SK-N-SH treated with all-trans-retinoic acid at 6 μM for 48 hours (cell line): ENCODE results near the gene TAS2R1.

Experiments used
- ATAC-seq: fragments of 200-7000 bp; cut with Tn5 transposase; 3 replicates; pipeline ENCODE4 v1.9.1; 2020; ENCODE audit warnings: mild to moderate bottlenecking, moderate library complexity
- ARNTL ChIP-seq: fragments of 450-650 bp; formaldehyde crosslinking; IDR thresholded peaks from 2 replicates; pipeline ENCODE4 v1.5.0; 2020; ENCODE audit warnings: low read depth, mild to moderate bottlenecking, moderate library complexity, borderline replicate concordance
- BACH2 ChIP-seq: fragments of 250-450 bp; sonication (Bioruptor Pico); IDR thresholded peaks from 2 replicates; pipeline ENCODE4 v1.9.0; 2021; ENCODE audit warnings: mild to moderate bottlenecking, borderline replicate concordance
- CREB5 ChIP-seq: fragments of 250-450 bp; sonication (Bioruptor Pico); IDR thresholded peaks from 2 replicates; pipeline ENCODE4 v1.5.1; 2020; ENCODE audit warnings: low read depth, mild to moderate bottlenecking, moderate library complexity
- CSDC2 ChIP-seq: fragments of 250-450 bp; sonication (Bioruptor Pico); IDR thresholded peaks from 2 replicates; pipeline ENCODE4 v1.5.0; 2020; ENCODE audit warnings: mild to moderate bottlenecking, moderate library complexity
- CSRNP3 ChIP-seq: fragments of 250-450 bp; sonication (Bioruptor Pico); IDR thresholded peaks from 2 replicates; pipeline ENCODE4 v1.5.1; 2021; ENCODE audit warnings: mild to moderate bottlenecking, moderate library complexity
- GLIS3 ChIP-seq: fragments of 250-450 bp; sonication (Bioruptor Pico); IDR thresholded peaks from 2 replicates; pipeline ENCODE4 v1.5.0; 2020; ENCODE audit warnings: mild to moderate bottlenecking, moderate library complexity
- ISL1 ChIP-seq: fragments of 250-450 bp; sonication (Bioruptor Pico); IDR thresholded peaks from 2 replicates; pipeline ENCODE4 v2.1.2; 2022; ENCODE audit warnings: mild to moderate bottlenecking, moderate library complexity
- PATZ1 ChIP-seq: fragments of 250-450 bp; sonication (Bioruptor Pico); IDR thresholded peaks from 2 replicates; pipeline ENCODE4 v1.8.0; 2020; ENCODE audit warnings: mild to moderate bottlenecking, moderate library complexity, borderline replicate concordance
- PPARA ChIP-seq: fragments of 250-450 bp; sonication (Bioruptor Pico); IDR thresholded peaks from 2 replicates; pipeline ENCODE4 v1.5.0; 2020; ENCODE audit warnings: mild to moderate bottlenecking, borderline replicate concordance
- SNAI2 ChIP-seq: fragments of 250-450 bp; sonication (Bioruptor Pico); IDR thresholded peaks from 2 replicates; pipeline ENCODE4 v1.5.0; 2020; ENCODE audit warnings: mild to moderate bottlenecking, moderate library complexity
- TOX ChIP-seq: fragments of 250-450 bp; sonication (Bioruptor Pico); IDR thresholded peaks from 2 replicates; pipeline ENCODE4 v1.8.0; 2021; ENCODE audit warnings: mild to moderate bottlenecking, moderate library complexity, borderline replicate concordance
- TSHZ2 ChIP-seq: fragments of 250-450 bp; sonication (Bioruptor Pico); IDR thresholded peaks from 2 replicates; pipeline ENCODE4 v1.5.0; 2020; ENCODE audit warnings: mild to moderate bottlenecking, moderate library complexity
- ZC3H10 ChIP-seq: fragments of 250-450 bp; sonication (Bioruptor Pico); IDR thresholded peaks from 2 replicates; pipeline ENCODE4 v1.5.1; 2021; ENCODE audit warnings: mild to moderate bottlenecking, moderate library complexity
- ZFP30 ChIP-seq: fragments of 450-650 bp; formaldehyde crosslinking; IDR thresholded peaks from 2 replicates; pipeline ENCODE4 v1.5.0; 2022; ENCODE audit warnings: mild to moderate bottlenecking, moderate library complexity
- ZNF565 ChIP-seq: fragments of 450-650 bp; formaldehyde crosslinking; conservative IDR thresholded peaks from 2 replicates; pipeline ENCODE4 v1.5.0; 2020; ENCODE audit warnings: low read depth, mild to moderate bottlenecking, moderate library complexity
- ZNF70 ChIP-seq: fragments of 450-650 bp; formaldehyde crosslinking; IDR thresholded peaks from 2 replicates; pipeline ENCODE4 v1.5.0; 2020; ENCODE audit warnings: mild to moderate bottlenecking, moderate library complexity
- ZNF8 ChIP-seq: fragments of 450-650 bp; formaldehyde crosslinking; IDR thresholded peaks from 2 replicates; pipeline ENCODE4 v1.5.0; 2020; ENCODE audit warnings: mild to moderate bottlenecking, moderate library complexity

The TAS2R1 gene

GRCh38 chr5:9641806-9642355 is 11.7 kb upstream of the TAS2R1 start:
- no peak for TF ChIP-seq TOX (CRISPR knock-in tag)
- no peak for TF ChIP-seq ZNF70 (CRISPR knock-in tag)
- TF ChIP-seq ISL1 = no peak
- TF ChIP-seq PATZ1 (CRISPR knock-in tag) = no peak
- no peak for TF ChIP-seq CSRNP3 (CRISPR knock-in tag)
- no peak for TF ChIP-seq TSHZ2
- TF ChIP-seq CSDC2 (CRISPR knock-in tag) = no peak
- TF ChIP-seq BACH2 = no peak
- TF ChIP-seq ZFP30 (CRISPR knock-in tag) = no peak
- no peak for TF ChIP-seq CREB5 (CRISPR knock-in tag)
- TF ChIP-seq, all 23 proteins: peak for 0
- ATAC-seq = no peak

GRCh38 chr5:9632495-9632894 is 2.3 kb upstream of the TAS2R1 start:
- no peak for TF ChIP-seq TSHZ2
- no peak for TF ChIP-seq ZNF565 (CRISPR knock-in tag)
- TF ChIP-seq GLIS3 (CRISPR knock-in tag) = no peak
- no peak for TF ChIP-seq ARNTL (CRISPR knock-in tag)
- TF ChIP-seq PATZ1 (CRISPR knock-in tag) = no peak
- no peak for TF ChIP-seq TOX (CRISPR knock-in tag)
- TF ChIP-seq CSDC2 (CRISPR knock-in tag) = no peak
- no peak for ATAC-seq

- ATAC-seq = no peak
- TF ChIP-seq SNAI2 (CRISPR knock-in tag) (no peak), CSRNP3 (CRISPR knock-in tag) (no peak), TSHZ2 (no peak), PPARA (CRISPR knock-in tag) (no peak), CREB5 (CRISPR knock-in tag) (no peak), ZC3H10 (no peak), ARNTL (CRISPR knock-in tag) (no peak), ZNF8 (CRISPR knock-in tag) (no peak)
- TF ChIP-seq, all 23 proteins: peak for 0
Measured at GRCh38 chr5:9627541-9627940, 2.6 kb downstream of the TAS2R1 start.
